Endodermal cell (in vitro differentiated cells): Measurements from ENCODE around the gene OR2T11. TPM values are rescaled to one million over a fixed set of nuclear protein-coding genes. Genes with fewer than 3 reads are reported as not detected.

ENCODE experiments used
- DNase-seq: peaks from one replicate; pipeline ENCODE4 v3.0.0-alpha.2; 2017
- H3K27ac ChIP-seq: 2 replicates; pipeline ENCODE4 v1.5.1; 2013; ENCODE audit warnings: mild to moderate bottlenecking, low read depth, low read length, moderate library complexity
- H3K27me3 ChIP-seq: 2 replicates; pipeline ENCODE4 v1.6.1; 2013; ENCODE audit warnings: mild to moderate bottlenecking, low read length, moderate library complexity; ENCODE audit not compliant: insufficient read depth, control insufficient read depth, poor library complexity, severe bottlenecking
- H3K36me3 ChIP-seq: 2 replicates; pipeline ENCODE4 v1.7.0; 2013; ENCODE audit warnings: mild to moderate bottlenecking, low read length, moderate library complexity; ENCODE audit not compliant: control insufficient read depth, insufficient read depth
- H3K4me1 ChIP-seq: one replicate; pipeline ENCODE4 v1.7.0; 2013; ENCODE audit warnings: low read length; ENCODE audit not compliant: control insufficient read depth, insufficient read depth
- H3K4me3 ChIP-seq: 2 replicates; pipeline ENCODE4 v1.5.1; 2013; ENCODE audit warnings: mild to moderate bottlenecking, low read length, moderate library complexity
- H3K9ac ChIP-seq: 2 replicates; pipeline ENCODE4 v1.6.1; 2013; ENCODE audit warnings: mild to moderate bottlenecking, low read length, moderate library complexity; ENCODE audit not compliant: poor library complexity, severe bottlenecking; ENCODE audit errors: extremely low read depth
- H3K9me3 ChIP-seq: 2 replicates; pipeline ENCODE4 v1.6.1; 2013; ENCODE audit warnings: mild to moderate bottlenecking, low read length, moderate library complexity; ENCODE audit not compliant: control insufficient read depth
- H3K27ac Mint-ChIP-seq: 2 replicates; pipeline ENCODE4 v1.8.0; 2020; ENCODE audit warnings: mixed read lengths
- H3K27me3 Mint-ChIP-seq: 2 replicates; pipeline ENCODE4 v1.8.0; 2021; ENCODE audit warnings: mild to moderate bottlenecking, mixed read lengths; ENCODE audit not compliant: insufficient read depth
- H3K36me3 Mint-ChIP-seq: 2 replicates; pipeline ENCODE4 v1.8.0; 2020; ENCODE audit warnings: low read depth, mixed read lengths
- H3K4me1 Mint-ChIP-seq: 2 replicates; pipeline ENCODE4 v1.8.0; 2020; ENCODE audit warnings: mixed read lengths
- H3K4me3 Mint-ChIP-seq: 2 replicates; pipeline ENCODE4 v1.8.0; 2020; ENCODE audit warnings: mild to moderate bottlenecking, moderate library complexity, mixed read lengths
- H3K9me3 Mint-ChIP-seq: 2 replicates; pipeline ENCODE4 v1.8.0; 2020; ENCODE audit warnings: mild to moderate bottlenecking, mixed read lengths
- CTCF ChIP-seq: fragments of 200-600 bp; sonication (generic); conservative IDR thresholded peaks from 2 replicates; pipeline ENCODE4 v1.5.0; 2021; ENCODE audit warnings: antibody characterized with exemption, mild to moderate bottlenecking
- WGBS, 2 experiments: methylation state at CpG; one replicate each; pipeline versions ENCODE4 v1.1.5 to v1.1.7; 2013; ENCODE audit warnings: missing lambda C conversion rate in 2 of 2, mixed read lengths in 1 of 2; ENCODE audit not compliant: insufficient coverage in 1 of 2, insufficient read length in 1 of 2; 5-methylcytosine and 5-hydroxymethylcytosine counted together
- total RNA-seq, 2 donors: library from RNA; stranded (reverse); fragmentation: NEBNext Ultra II Directional in 1 of 2; extraction: Animal tissue kit (Norgen Biotek cat#: 25700) in 1 of 2; gene quantifications; 2 replicates in 1 of 2; 3 replicates in 1 of 2; pipeline ENCODE4 v1.2.1, GENCODE V29; 2021

OR2T11 gene
- total RNA-seq, 2 donors from 2014 or later, result not detected

GRCh38 chr1:248627971-248628844 is 6.7 kb downstream of the OR2T11 start:
- Mint-ChIP-seq H3K36me3 (peaks cover 2% of the 10 kb centered on the region), H3K4me1 (no peaks in the 10 kb centered on the region), H3K27me3 (no peaks in the 10 kb centered on the region), H3K4me3 (no peak overlapping the region), H3K9me3 (peaks cover 38% of the 10 kb centered on the region), H3K27ac (no peak overlapping the region)
- no peak overlapping the region for H3K4me3 ChIP-seq
- no peaks in the 10 kb centered on the region for H3K4me1 ChIP-seq
- WGBS, 2 experiments, result 62 to 74% methylated on average over 6 to 9 of the region's 9 CpGs
- no peak overlapping the region for H3K27ac ChIP-seq
- no peak overlapping the region for H3K9ac ChIP-seq
- no peak for DNase-seq
- no peaks in the 10 kb centered on the region for H3K27me3 ChIP-seq
- TF ChIP-seq CTCF, result no peak
- no peaks in the 10 kb centered on the region for H3K36me3 ChIP-seq
- H3K9me3 ChIP-seq, result peaks cover 78% of the 10 kb centered on the region

GRCh38 chr1:248625971-248626370 is 8.9 kb downstream of the OR2T11 start:
- TF ChIP-seq CTCF, result no peak

GRCh38 chr1:248625166-248625565 is 9.7 kb downstream of the OR2T11 start:
- H3K9me3 ChIP-seq, result peaks cover 88% of the 10 kb centered on the region
- no peak overlapping the region for H3K4me3 ChIP-seq
- H3K36me3 ChIP-seq, result no peaks in the 10 kb centered on the region
- H3K27ac Mint-ChIP-seq, result no peak overlapping the region
- WGBS, 2 experiments, result 41 to 52% methylated on average over 4 of the region's 4 CpGs
- H3K4me1 ChIP-seq, result no peaks in the 10 kb centered on the region
- TF ChIP-seq CTCF, result no peak
- H3K36me3 Mint-ChIP-seq, result peaks cover 2% of the 10 kb centered on the region
- no peaks in the 10 kb centered on the region for H3K27me3 Mint-ChIP-seq
- H3K9me3 Mint-ChIP-seq, result peaks cover 33% of the 10 kb centered on the region
- H3K9ac ChIP-seq, result no peak overlapping the region
- DNase-seq, result no peak
- no peak overlapping the region for H3K27ac ChIP-seq
- H3K4me1 Mint-ChIP-seq, result no peaks in the 10 kb centered on the region
- H3K4me3 Mint-ChIP-seq, result no peak overlapping the region
- no peaks in the 10 kb centered on the region for H3K27me3 ChIP-seq

More at GRCh38 chr1:248625971-248626370, 8.9 kb downstream of the OR2T11 start:
- H3K27me3 ChIP-seq, result no peaks in the 10 kb centered on the region
- no peak for DNase-seq
- no peaks in the 10 kb centered on the region for H3K4me1 ChIP-seq
- H3K9ac ChIP-seq, result no peak overlapping the region
- peaks cover 89% of the 10 kb centered on the region for H3K9me3 ChIP-seq
- H3K4me3 ChIP-seq, result no peak overlapping the region
- no peaks in the 10 kb centered on the region for H3K36me3 ChIP-seq
- Mint-ChIP-seq H3K4me1 (no peaks in the 10 kb centered on the region), H3K9me3 (peaks cover 35% of the 10 kb centered on the region), H3K4me3 (no peak overlapping the region), H3K36me3 (peaks cover 2% of the 10 kb centered on the region), H3K27ac (no peak overlapping the region), H3K27me3 (no peaks in the 10 kb centered on the region)
- no peak overlapping the region for H3K27ac ChIP-seq
- WGBS, 2 experiments, result 69 to 81% methylated on average over 3 to 5 of the region's 5 CpGs
